ENCODE data around the gene CD74. TPM values are rescaled to one million over a fixed set of nuclear protein-coding genes. Genes with fewer than 3 reads are reported as not detected.

Gene CD74
- total RNA-seq, 2 experiments from 2014 or later = 395 to 407 TPM

DNA sequence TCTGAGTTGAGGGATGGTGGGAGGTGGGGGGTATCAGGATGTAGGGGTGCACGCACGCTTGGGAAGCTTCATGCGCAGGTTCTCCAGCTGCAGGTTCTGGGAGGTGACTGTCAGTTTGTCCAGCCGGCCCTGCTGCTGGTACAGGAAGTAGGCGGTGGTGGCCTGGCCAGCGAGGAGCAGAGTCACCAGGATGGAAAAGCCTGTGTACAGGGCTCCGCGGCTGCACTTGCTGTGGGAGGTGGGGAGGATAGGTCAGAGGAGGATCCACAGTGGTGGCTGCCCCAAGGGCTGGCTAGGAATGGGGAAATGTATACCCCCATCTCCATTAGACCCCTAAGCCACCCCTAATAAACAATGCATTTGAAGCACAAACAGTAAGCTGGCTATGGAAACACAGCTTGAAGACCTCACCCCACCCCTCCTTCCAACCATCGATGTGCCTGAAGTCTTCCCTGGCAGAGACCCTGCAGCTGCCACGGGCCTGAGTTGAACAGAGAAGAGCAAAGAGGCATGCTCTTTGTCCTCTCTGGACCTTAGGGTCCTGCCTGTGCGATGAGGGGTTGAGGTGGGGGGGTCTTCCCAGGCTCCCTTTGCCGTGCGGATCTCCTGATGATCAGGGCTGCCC is 5.5 kb downstream of the CD74 start:
- ChIA-PET CTCF (no interaction called here), POLR2A (no interaction called here)
- no peak for ATAC-seq
- H3K9me3 Mint-ChIP-seq (ENCODE audit: insufficient read depth) = no peaks in the 10 kb centered on the region
- H3K27ac Mint-ChIP-seq = peak overlapping the region; percentile 34
- no peaks in the 10 kb centered on the region for H3K27me3 Mint-ChIP-seq (ENCODE audit: low read depth)
- peaks cover 44% of the 10 kb centered on the region for H3K36me3 Mint-ChIP-seq (ENCODE audit: low read depth)
- no peak overlapping the region for H3K4me3 Mint-ChIP-seq
- H3K4me1 Mint-ChIP-seq (ENCODE audit: low read depth) = peaks cover 29% of the 10 kb centered on the region
- no peak for DNase-seq

DNA sequence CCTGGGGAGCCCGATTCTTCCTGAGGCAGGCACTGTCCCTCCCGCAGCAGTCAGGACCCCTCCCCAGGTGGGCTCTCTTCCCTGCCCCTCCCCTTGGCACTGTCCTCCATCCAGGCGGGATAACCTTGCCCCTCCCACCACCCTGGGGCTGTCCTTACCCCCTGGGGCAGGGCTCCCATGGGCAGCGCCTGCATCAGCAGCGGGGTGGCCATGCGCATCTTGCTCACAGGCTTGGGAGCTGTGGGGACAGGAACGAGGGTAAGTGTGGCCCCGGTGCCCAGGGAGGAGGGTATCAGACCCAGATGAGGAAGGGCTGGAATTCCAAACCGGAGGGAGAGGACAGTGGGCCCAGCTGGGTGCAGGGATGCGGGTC is 6.0 kb downstream of the CD74 start:
- POLR2A ChIA-PET = no interaction called here
- H3K27me3 Mint-ChIP-seq (ENCODE audit: low read depth) = no peaks in the 10 kb centered on the region
- H3K36me3 Mint-ChIP-seq (ENCODE audit: low read depth) = peaks cover 44% of the 10 kb centered on the region
- peak overlapping the region; percentile 34 for H3K27ac Mint-ChIP-seq
- no peaks in the 10 kb centered on the region for H3K9me3 Mint-ChIP-seq (ENCODE audit: insufficient read depth)
- CTCF ChIA-PET = no interaction called here
- DNase-seq = no peak
- H3K4me1 Mint-ChIP-seq (ENCODE audit: low read depth) = peaks cover 29% of the 10 kb centered on the region
- ATAC-seq = no peak
- H3K4me3 Mint-ChIP-seq = no peak overlapping the region

- Mint-ChIP-seq H3K9me3 (ENCODE audit: insufficient read depth) (no peaks in the 10 kb centered on the region), H3K27me3 (ENCODE audit: low read depth) (no peaks in the 10 kb centered on the region), H3K36me3 (ENCODE audit: low read depth) (peaks cover 47% of the 10 kb centered on the region), H3K4me3 (no peak overlapping the region), H3K27ac (no peak overlapping the region), H3K4me1 (ENCODE audit: low read depth) (peaks cover 27% of the 10 kb centered on the region)
- ChIA-PET CTCF (interaction anchor here (1.4 kb wide), 1 partner anchor 30 kb away, joined by 4 read pairs; no protein-coding TSS in a partner anchor), POLR2A (interaction anchor here (0.8 to 1.3 kb wide), 3 partner anchors 9 to 19 kb away, joined by 4 read pairs; no protein-coding TSS in a partner anchor)
- no peak for DNase-seq
- no peak for ATAC-seq
Observed at GRCh38 chr5:150406103-150406722, 6.5 kb downstream of the CD74 start.

DNA sequence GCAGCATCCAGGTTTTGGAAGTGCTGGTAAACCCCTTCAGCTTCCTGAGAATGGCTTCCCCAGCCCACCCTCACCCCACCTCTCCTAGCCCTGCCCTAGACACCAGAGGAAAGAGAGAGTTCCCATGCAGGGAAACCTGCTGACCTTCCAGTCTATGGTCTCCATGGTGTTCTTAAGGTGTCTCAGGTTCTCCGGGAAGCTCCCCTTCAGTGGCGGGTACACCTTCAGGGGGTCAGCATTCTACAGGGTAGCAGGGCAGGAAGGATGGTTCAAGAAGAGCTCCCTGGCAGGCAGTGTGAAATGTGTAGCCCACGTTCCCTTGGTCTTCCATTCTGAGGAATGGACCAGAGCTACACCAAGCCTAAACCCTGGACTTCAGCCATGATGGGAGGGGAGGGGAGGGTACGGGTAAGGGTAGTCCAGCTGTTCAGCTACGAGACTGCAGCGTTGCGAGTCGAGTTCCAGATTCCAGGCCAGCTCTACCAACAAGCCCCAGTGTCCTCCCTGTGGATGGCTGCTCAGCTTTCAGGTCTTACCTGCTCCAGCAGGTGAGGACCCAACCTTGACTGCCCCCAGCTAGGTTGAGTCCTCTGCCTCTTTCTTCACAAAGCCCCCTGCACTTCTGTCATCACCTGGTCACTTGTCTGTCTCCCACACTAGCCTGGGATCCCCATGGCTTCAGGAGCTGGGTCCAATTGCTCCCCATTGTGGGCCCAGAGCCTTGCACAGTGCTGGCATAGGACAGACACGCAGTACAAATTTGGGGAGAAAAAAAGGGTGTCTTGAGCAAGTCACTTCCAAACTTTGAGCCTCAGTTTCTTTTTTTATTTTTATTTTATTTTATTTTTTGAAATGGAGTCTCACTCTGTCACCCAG is 7.5 kb downstream of the CD74 start:
- Mint-ChIP-seq H3K27ac (no peak overlapping the region), H3K4me1 (ENCODE audit: low read depth) (peaks cover 17% of the 10 kb centered on the region), H3K4me3 (no peak overlapping the region), H3K27me3 (ENCODE audit: low read depth) (no peaks in the 10 kb centered on the region), H3K36me3 (ENCODE audit: low read depth) (peaks cover 48% of the 10 kb centered on the region), H3K9me3 (ENCODE audit: insufficient read depth) (no peaks in the 10 kb centered on the region)
- no peak for ATAC-seq
- CTCF ChIA-PET = interaction anchor here (1.4 kb wide), 1 partner anchor 31 kb away, joined by 4 read pairs; no protein-coding TSS in a partner anchor
- POLR2A ChIA-PET = interaction anchor here (0.8 to 1.3 kb wide), 4 partner anchors 9 to 18 kb away, joined by 4 to 6 read pairs (median 4); no protein-coding TSS in a partner anchor
- DNase-seq = no peak

GRCh38 chr5:150404535-150404934 is 8.2 kb downstream of the CD74 start:
- Mint-ChIP-seq H3K9me3 (ENCODE audit: insufficient read depth) (no peaks in the 10 kb centered on the region), H3K36me3 (ENCODE audit: low read depth) (peaks cover 48% of the 10 kb centered on the region), H3K4me3 (no peak overlapping the region), H3K4me1 (ENCODE audit: low read depth) (peaks cover 10% of the 10 kb centered on the region), H3K27ac (no peak overlapping the region), H3K27me3 (ENCODE audit: low read depth) (no peaks in the 10 kb centered on the region)
- CTCF ChIA-PET = no interaction called here
- DNase-seq = no peak
- ATAC-seq = no peak
- POLR2A ChIA-PET = interaction anchor here (1.0 to 1.2 kb wide), 2 partner anchors 8 to 18 kb away, joined by 4 to 6 read pairs; no protein-coding TSS in a partner anchor

- H3K4me1 Mint-ChIP-seq (ENCODE audit: low read depth) = peaks cover 10% of the 10 kb centered on the region
- ChIA-PET CTCF (no interaction called here), POLR2A (interaction anchor here (0.9 kb wide), 1 partner anchor 9 kb away, joined by 4 read pairs; no protein-coding TSS in a partner anchor)
- H3K4me3 Mint-ChIP-seq = no peak overlapping the region
- no peaks in the 10 kb centered on the region for H3K9me3 Mint-ChIP-seq (ENCODE audit: insufficient read depth)
- ATAC-seq (no peak), DNase-seq (no peak)
- H3K27me3 Mint-ChIP-seq (ENCODE audit: low read depth) = no peaks in the 10 kb centered on the region
- H3K36me3 Mint-ChIP-seq (ENCODE audit: low read depth) = peaks cover 49% of the 10 kb centered on the region
- no peak overlapping the region for H3K27ac Mint-ChIP-seq
Observed at GRCh38 chr5:150404121-150404520, 8.6 kb downstream of the CD74 start.

GRCh38 chr5:150402901-150403342 is 9.8 kb downstream of the CD74 start:
- H3K36me3 Mint-ChIP-seq (ENCODE audit: low read depth) = peaks cover 53% of the 10 kb centered on the region
- POLR2A ChIA-PET = interaction anchor here (0.9 to 1.1 kb wide), 2 partner anchors 8 to 10 kb away, joined by 3 to 4 read pairs; partner anchors contain the start of gene CD74
- no peak for ATAC-seq

DNA sequence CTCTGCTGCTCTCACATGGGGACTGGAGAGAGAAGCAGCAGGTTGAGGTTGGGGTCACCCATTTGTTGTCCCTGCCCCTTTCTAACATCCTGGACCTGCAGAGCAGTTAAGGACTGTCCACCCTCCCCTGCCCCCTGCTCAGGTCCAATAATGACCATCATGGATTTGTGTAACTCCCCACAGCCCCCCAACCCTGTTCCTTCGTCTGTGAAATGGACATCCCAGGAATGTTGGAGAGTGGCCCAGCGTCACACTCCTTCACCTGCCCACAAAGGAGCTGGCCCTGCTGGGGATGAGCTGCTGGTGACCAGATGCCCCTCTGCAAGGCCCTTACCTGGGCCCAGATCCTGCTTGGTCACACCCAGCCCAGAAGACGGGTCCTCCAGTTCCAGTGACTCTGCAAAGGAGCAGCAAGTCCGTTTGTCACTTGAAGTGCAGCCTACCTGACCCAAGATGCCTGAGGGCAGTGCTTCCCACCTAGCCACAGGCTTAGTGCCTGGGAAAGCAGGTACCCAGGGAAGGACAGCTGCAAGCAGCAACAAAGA is 10.4 kb downstream of the CD74 start:
- H3K9me3 Mint-ChIP-seq (ENCODE audit: insufficient read depth) = no peaks in the 10 kb centered on the region
- no peaks in the 10 kb centered on the region for H3K4me1 Mint-ChIP-seq (ENCODE audit: low read depth)
- DNase-seq = no peak
- POLR2A ChIA-PET = interaction anchor here (9.2 kb wide), 1 partner anchor 9 kb away, joined by 70 read pairs; the partner anchor contains the start of gene CD74
- H3K27ac Mint-ChIP-seq = peak overlapping the region; percentile 40
- H3K36me3 Mint-ChIP-seq (ENCODE audit: low read depth) = peaks cover 56% of the 10 kb centered on the region
- H3K27me3 Mint-ChIP-seq (ENCODE audit: low read depth) = no peaks in the 10 kb centered on the region
- H3K4me3 Mint-ChIP-seq = no peak overlapping the region
- CTCF ChIA-PET = interaction anchor here (1.1 to 6.7 kb wide), 2 partner anchors 35 to 299 kb away, joined by 3 to 42 read pairs; no protein-coding TSS in a partner anchor
- ATAC-seq = no peak

More at GRCh38 chr5:150402901-150403342, 9.8 kb downstream of the CD74 start:
- Mint-ChIP-seq H3K27ac (no peak overlapping the region), H3K27me3 (ENCODE audit: low read depth) (no peaks in the 10 kb centered on the region), H3K4me1 (ENCODE audit: low read depth) (no peaks in the 10 kb centered on the region), H3K4me3 (no peak overlapping the region), H3K9me3 (ENCODE audit: insufficient read depth) (no peaks in the 10 kb centered on the region)
- DNase-seq = no peak
- CTCF ChIA-PET = interaction anchor here (0.5 to 1.1 kb wide), 2 partner anchors 241 to 298 kb away, joined by 3 read pairs; no protein-coding TSS in a partner anchor

GRCh38 chr5:150401376-150402228 is 11.1 kb downstream of the CD74 start:
- no peak for DNase-seq
- CTCF ChIA-PET = interaction anchor here (1.4 to 6.7 kb wide), 2 partner anchors 9 to 35 kb away, joined by 6 to 42 read pairs; no protein-coding TSS in a partner anchor
- ATAC-seq = no peak
- H3K27ac Mint-ChIP-seq = peak overlapping the region; percentile 58
- no peak overlapping the region for H3K4me3 Mint-ChIP-seq
- H3K9me3 Mint-ChIP-seq (ENCODE audit: insufficient read depth) = no peaks in the 10 kb centered on the region
- H3K4me1 Mint-ChIP-seq (ENCODE audit: low read depth) = no peaks in the 10 kb centered on the region
- POLR2A ChIA-PET = interaction anchor here (0.8 to 9.2 kb wide), 3 partner anchors 10 to 32 kb away, joined by 3 to 70 read pairs (median 3); partner anchors contain the start of gene CD74
- H3K36me3 Mint-ChIP-seq (ENCODE audit: low read depth) = peaks cover 56% of the 10 kb centered on the region
- no peaks in the 10 kb centered on the region for H3K27me3 Mint-ChIP-seq (ENCODE audit: low read depth)

DNA sequence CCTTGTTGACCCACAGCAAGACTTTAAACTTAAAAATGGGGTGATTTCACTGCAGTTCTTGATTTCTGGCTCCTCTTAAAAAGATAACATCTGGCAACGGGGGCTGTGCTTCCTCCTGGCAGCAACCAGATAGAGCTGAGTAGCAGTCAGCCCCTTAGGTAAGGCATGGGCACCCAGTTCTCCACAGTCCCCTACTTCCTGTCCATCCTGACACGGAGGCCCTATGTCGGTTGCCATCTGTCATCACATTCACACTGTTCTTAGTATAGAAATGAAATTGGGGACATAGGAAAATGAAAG is 11.7 kb downstream of the CD74 start:
- H3K27me3 Mint-ChIP-seq (ENCODE audit: low read depth) = no peaks in the 10 kb centered on the region
- ChIA-PET CTCF (interaction anchor here (1.4 to 6.7 kb wide), 2 partner anchors 10 to 36 kb away, joined by 6 to 42 read pairs; no protein-coding TSS in a partner anchor), POLR2A (interaction anchor here (0.8 to 9.2 kb wide), 3 partner anchors 10 to 32 kb away, joined by 3 to 70 read pairs (median 3); partner anchors contain the start of gene CD74)
- no peaks in the 10 kb centered on the region for H3K9me3 Mint-ChIP-seq (ENCODE audit: insufficient read depth)
- H3K36me3 Mint-ChIP-seq (ENCODE audit: low read depth) = peaks cover 59% of the 10 kb centered on the region
- no peaks in the 10 kb centered on the region for H3K4me1 Mint-ChIP-seq (ENCODE audit: low read depth)
- no peak overlapping the region for H3K4me3 Mint-ChIP-seq
- no peak overlapping the region for H3K27ac Mint-ChIP-seq
- DNase-seq (no peak), ATAC-seq (no peak)

All from activated CD8-positive, alpha-beta T cell treated with anti-CD3 and anti-CD28 coated beads, Interleukin-2, amount 10 ng/mL, durations not matched to agents 7 days and 5 days (primary cell).